Mesangial cell (primary cell): Measurements from ENCODE around the gene F11R. TPM values are rescaled to one million over a fixed set of nuclear protein-coding genes. Genes with fewer than 3 reads are reported as not detected.

Experiments
- total RNA-seq: library from RNA; depleted of rRNA; stranded (reverse); fragments of >200 nt; gene quantifications from 2 replicates; pipeline ENCODE4 v1.2.3, GENCODE V29; 2015

The F11R gene
- 20.0 and 27.5 TPM in 2 replicates for total RNA-seq

GRCh38 chr1:161020509-161021164 lies at the start of gene F11R:
Gene F11R (minus strand): TSS chr1:161021152. CDS start chr1:161021073, 79 bp downstream.

GRCh38 chr1:161069731-161070270 lies 48.8 kb upstream of the F11R start, which contains the start of gene ARHGAP30:
Gene ARHGAP30 (minus strand): TSS chr1:161069891. CDS start chr1:161069624, 267 bp downstream.

GRCh38 chr1:161045736-161046604 lies 25.0 kb upstream of the F11R start, which contains the start of gene USF1:
Gene USF1 (minus strand): TSS chr1:161045977. CDS start chr1:161043275, 2,702 bp downstream.

GRCh38 chr1:161038523-161039153 lies 17.7 kb upstream of the F11R start, which contains the start of gene TSTD1:
Gene TSTD1 (minus strand): TSS chr1:161038964. CDS start chr1:161038889, 75 bp downstream.

GRCh38 chr1:160954158-160955104 lies 66.5 kb downstream of the F11R start, which contains the start of gene ITLN2:
Gene ITLN2 (minus strand): TSS chr1:160954809. CDS start chr1:160954741, 68 bp downstream.

Other genes with a start within 250 kb of the F11R start
- gene LY9, start 225.0 kb downstream of the F11R start, total RNA-seq, result not detected in 2 replicates
- not detected in 2 replicates for gene CD244, start 158.3 kb downstream of the F11R start, total RNA-seq
- gene ITLN1, start 136.0 kb downstream of the F11R start, total RNA-seq, result not detected in 2 replicates
- gene ITLN2, start 66.3 kb downstream of the F11R start, total RNA-seq, result not detected in 2 replicates
- gene TSTD1, start 17.8 kb upstream of the F11R start, total RNA-seq, result 43.5 and 103 TPM in 2 replicates
- gene USF1, start 24.8 kb upstream of the F11R start, total RNA-seq, result 36.6 and 41.6 TPM in 2 replicates
- not detected in 2 replicates for gene ARHGAP30, start 48.7 kb upstream of the F11R start, total RNA-seq
- gene NECTIN4, start 68.4 kb upstream of the F11R start, total RNA-seq, result under 0.01 and 0.16 TPM in 2 replicates
- gene KLHDC9, start 77.2 kb upstream of the F11R start, total RNA-seq, result 3.7 and 8.4 TPM in 2 replicates
- gene PFDN2, start 96.9 kb upstream of the F11R start, total RNA-seq, result 25.9 and 58.7 TPM in 2 replicates
- gene NIT1, start 97.0 kb upstream of the F11R start, total RNA-seq, result 30.5 and 31.9 TPM in 2 replicates
- 32.1 and 41.1 TPM in 2 replicates for gene DEDD, start 111.5 kb upstream of the F11R start, total RNA-seq
- gene UFC1, start 132.8 kb upstream of the F11R start, total RNA-seq, result 65.0 and 66.7 TPM in 2 replicates
- 14.2 and 19.6 TPM in 2 replicates for gene USP21, start 138.3 kb upstream of the F11R start, total RNA-seq
- gene PPOX, start 145.3 kb upstream of the F11R start, total RNA-seq, result 16.8 and 21.4 TPM in 2 replicates
- gene B4GALT3, start 156.4 kb upstream of the F11R start, total RNA-seq, result 40.9 and 46.8 TPM in 2 replicates
- gene ADAMTS4, start 177.9 kb upstream of the F11R start, total RNA-seq, result 0.25 and 0.49 TPM in 2 replicates
- 98.3 and 117 TPM in 2 replicates for gene NDUFS2, start 181.2 kb upstream of the F11R start, total RNA-seq
- 1.3 TPM in 1 of 2 replicates, not detected in the other for gene FCER1G, start 194.1 kb upstream of the F11R start, total RNA-seq
- not detected in 2 replicates for gene APOA2, start 202.5 kb upstream of the F11R start, total RNA-seq
- gene TOMM40L, start 204.9 kb upstream of the F11R start, total RNA-seq, result 9.3 and 10.0 TPM in 2 replicates
- not detected in 2 replicates for gene NR1I3, start 217.1 kb upstream of the F11R start, total RNA-seq
- not detected in 2 replicates for gene PCP4L1, start 237.6 kb upstream of the F11R start, total RNA-seq